OCI-LY1 (cell line): Measurements from ENCODE around the gene STARD5.

Experiments used
- H2AFZ ChIP-seq: fragments of 200-600 bp; sonication (generic), shearing (Covaris generic); 2 replicates; pipeline ENCODE4 v1.6.0; 2014; ENCODE audit warnings: antibody characterized with exemption, mild to moderate bottlenecking, low read length
- H3F3A ChIP-seq: fragments of 200-600 bp; sonication (generic), shearing (Covaris generic); 2 replicates; pipeline ENCODE4 v1.6.0; 2014; ENCODE audit warnings: mild to moderate bottlenecking, antibody characterized with exemption, low read length, moderate library complexity; ENCODE audit not compliant: insufficient read depth
- H3K27ac ChIP-seq: fragments of 200-600 bp; sonication (generic); 2 replicates; pipeline ENCODE4 v1.5.1; 2014; ENCODE audit warnings: low read length, mixed run types, mild to moderate bottlenecking, low read depth; ENCODE audit not compliant: poor library complexity, severe bottlenecking
- H3K27me3 ChIP-seq: fragments of 200-600 bp; sonication (generic); 2 replicates; pipeline ENCODE4 v1.6.0; 2014; ENCODE audit warnings: antibody characterized with exemption, mild to moderate bottlenecking, low read length, moderate library complexity; ENCODE audit not compliant: insufficient read depth
- H3K36me3 ChIP-seq: fragments of 200-600 bp; sonication (generic); 2 replicates; pipeline ENCODE4 v1.6.1; 2014; ENCODE audit warnings: mild to moderate bottlenecking, antibody characterized with exemption, low read length, moderate library complexity, mixed read lengths; ENCODE audit not compliant: insufficient read depth
- H3K4me1 ChIP-seq: fragments of 200-600 bp; sonication (generic); 2 replicates; pipeline ENCODE4 v1.5.1; 2014; ENCODE audit warnings: mild to moderate bottlenecking, low read length, moderate library complexity; ENCODE audit not compliant: insufficient read depth, severe bottlenecking
- H3K4me2 ChIP-seq: fragments of 200-600 bp; sonication (generic), shearing (Covaris generic); 2 replicates; pipeline ENCODE4 v1.6.1; 2014; ENCODE audit warnings: low read length
- H3K4me3 ChIP-seq: fragments of 200-600 bp; sonication (generic); 2 replicates; pipeline ENCODE4 v1.5.1; 2014; ENCODE audit warnings: low read length, low read depth, mild to moderate bottlenecking, mixed read lengths; ENCODE audit not compliant: poor library complexity, severe bottlenecking
- H3K79me2 ChIP-seq: fragments of 200-600 bp; shearing (Covaris generic); 2 replicates; pipeline ENCODE4 v1.6.1; 2016; ENCODE audit warnings: mixed run types, low read length, mixed read lengths; ENCODE audit not compliant: insufficient read depth
- H3K9ac ChIP-seq: fragments of 200-600 bp; sonication (generic), shearing (Covaris generic); 2 replicates; pipeline ENCODE4 v1.6.1; 2014; ENCODE audit warnings: mild to moderate bottlenecking, low read length, mixed read lengths
- H3K9me2 ChIP-seq: fragments of 200-600 bp; sonication (generic), shearing (Covaris generic); 2 replicates; pipeline ENCODE4 v1.6.1; 2014; ENCODE audit warnings: low read depth, mild to moderate bottlenecking, low read length, mixed read lengths
- H3K9me3 ChIP-seq: fragments of 200-600 bp; shearing (Covaris generic); 2 replicates; pipeline ENCODE4 v1.6.1; 2014; ENCODE audit warnings: low read length, mixed read lengths
- H4K20me1 ChIP-seq: fragments of 200-600 bp; sonication (generic), shearing (Covaris generic); 2 replicates; pipeline ENCODE4 v1.6.0; 2016; ENCODE audit warnings: mild to moderate bottlenecking, low read length; ENCODE audit not compliant: insufficient read depth
- EZH2 ChIP-seq: fragments of 200-600 bp; sonication (generic), shearing (Covaris generic); IDR thresholded peaks from 2 replicates; pipeline ENCODE4 v1.8.0; 2017; ENCODE audit warnings: borderline replicate concordance, mixed run types, mild to moderate bottlenecking, antibody characterized with exemption, low read length, moderate library complexity, mixed read lengths
- TF ChIP-seq, protein P1 (sequence below): fragments of 200-600 bp; sonication (generic), shearing (Covaris generic); IDR thresholded peaks from 2 replicates; pipeline ENCODE4 v1.5.1; 2017; ENCODE audit warnings: mild to moderate bottlenecking, antibody characterized with exemption, low read length, moderate library complexity, mixed read lengths

STARD5 gene

GRCh38 chr15:81292523-81293001 is 31.4 kb downstream of the STARD5 start:
- TF ChIP-seq EZH2 = no peak
- TF ChIP-seq, protein P1, sequence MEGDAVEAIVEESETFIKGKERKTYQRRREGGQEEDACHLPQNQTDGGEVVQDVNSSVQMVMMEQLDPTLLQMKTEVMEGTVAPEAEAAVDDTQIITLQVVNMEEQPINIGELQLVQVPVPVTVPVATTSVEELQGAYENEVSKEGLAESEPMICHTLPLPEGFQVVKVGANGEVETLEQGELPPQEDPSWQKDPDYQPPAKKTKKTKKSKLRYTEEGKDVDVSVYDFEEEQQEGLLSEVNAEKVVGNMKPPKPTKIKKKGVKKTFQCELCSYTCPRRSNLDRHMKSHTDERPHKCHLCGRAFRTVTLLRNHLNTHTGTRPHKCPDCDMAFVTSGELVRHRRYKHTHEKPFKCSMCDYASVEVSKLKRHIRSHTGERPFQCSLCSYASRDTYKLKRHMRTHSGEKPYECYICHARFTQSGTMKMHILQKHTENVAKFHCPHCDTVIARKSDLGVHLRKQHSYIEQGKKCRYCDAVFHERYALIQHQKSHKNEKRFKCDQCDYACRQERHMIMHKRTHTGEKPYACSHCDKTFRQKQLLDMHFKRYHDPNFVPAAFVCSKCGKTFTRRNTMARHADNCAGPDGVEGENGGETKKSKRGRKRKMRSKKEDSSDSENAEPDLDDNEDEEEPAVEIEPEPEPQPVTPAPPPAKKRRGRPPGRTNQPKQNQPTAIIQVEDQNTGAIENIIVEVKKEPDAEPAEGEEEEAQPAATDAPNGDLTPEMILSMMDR = no peak
- peaks cover 65% of the 10 kb centered on the region for H3K4me1 ChIP-seq
- H3K27ac ChIP-seq = peak overlapping the region; percentile 96
- H3K9me3 ChIP-seq = no peaks in the 10 kb centered on the region
- H3K4me3 ChIP-seq = peak overlapping the region; percentile 39
- no peaks in the 10 kb centered on the region for H3F3A ChIP-seq
- no peaks in the 10 kb centered on the region for H3K9me2 ChIP-seq
- H4K20me1 ChIP-seq = no peaks in the 10 kb centered on the region
- no peak overlapping the region for H2AFZ ChIP-seq
- peak overlapping the region; percentile 89 for H3K4me2 ChIP-seq
- H3K9ac ChIP-seq = peak overlapping the region; percentile 63
- peaks cover 7% of the 10 kb centered on the region for H3K79me2 ChIP-seq
- no peaks in the 10 kb centered on the region for H3K36me3 ChIP-seq
- no peaks in the 10 kb centered on the region for H3K27me3 ChIP-seq

DNA sequence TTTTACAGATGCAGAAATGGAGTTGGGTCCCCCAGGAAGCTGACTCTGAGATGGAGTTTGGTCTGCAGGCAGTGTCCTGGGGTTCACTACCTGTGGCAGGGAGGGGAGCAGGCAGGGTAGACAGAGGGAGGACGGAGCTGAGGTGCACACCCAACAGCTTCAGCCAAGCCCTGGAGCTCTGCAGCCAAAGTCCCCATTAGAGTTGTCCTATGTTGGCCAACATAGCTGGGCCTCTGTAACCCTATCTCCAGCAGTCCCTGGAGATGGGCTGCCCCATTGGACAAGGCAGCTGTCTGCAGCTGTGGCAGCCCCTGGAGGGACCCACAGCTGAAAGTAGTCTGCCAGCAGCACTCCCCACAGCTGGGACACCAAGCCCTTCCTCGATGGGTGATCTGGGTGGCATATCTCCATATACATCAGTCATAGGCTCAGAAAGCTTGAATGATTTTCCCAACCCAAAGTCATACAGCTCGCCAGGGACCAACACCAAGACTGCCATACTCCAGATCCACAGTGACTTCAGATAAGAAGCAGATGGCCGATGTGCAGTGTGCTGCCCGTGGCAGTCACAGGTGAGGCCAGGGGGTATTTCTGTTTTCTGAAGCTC is 31.9 kb downstream of the STARD5 start:
- H3F3A ChIP-seq = no peaks in the 10 kb centered on the region
- no peaks in the 10 kb centered on the region for H3K36me3 ChIP-seq
- no peak for TF ChIP-seq EZH2
- TF ChIP-seq, protein P1 = no peak
- H3K9me3 ChIP-seq = no peaks in the 10 kb centered on the region
- H3K79me2 ChIP-seq = peaks cover 2% of the 10 kb centered on the region
- peak overlapping the region; percentile 39 for H3K4me3 ChIP-seq
- H4K20me1 ChIP-seq = no peaks in the 10 kb centered on the region
- peak overlapping the region; percentile 89 for H3K4me2 ChIP-seq
- H3K9ac ChIP-seq = peak overlapping the region; percentile 63; the same call in 1 of the 2 replicates
- peaks cover 60% of the 10 kb centered on the region for H3K4me1 ChIP-seq
- no peak overlapping the region for H2AFZ ChIP-seq
- H3K9me2 ChIP-seq = no peaks in the 10 kb centered on the region
- H3K27ac ChIP-seq = peak overlapping the region; percentile 96
- H3K27me3 ChIP-seq = no peaks in the 10 kb centered on the region

DNA sequence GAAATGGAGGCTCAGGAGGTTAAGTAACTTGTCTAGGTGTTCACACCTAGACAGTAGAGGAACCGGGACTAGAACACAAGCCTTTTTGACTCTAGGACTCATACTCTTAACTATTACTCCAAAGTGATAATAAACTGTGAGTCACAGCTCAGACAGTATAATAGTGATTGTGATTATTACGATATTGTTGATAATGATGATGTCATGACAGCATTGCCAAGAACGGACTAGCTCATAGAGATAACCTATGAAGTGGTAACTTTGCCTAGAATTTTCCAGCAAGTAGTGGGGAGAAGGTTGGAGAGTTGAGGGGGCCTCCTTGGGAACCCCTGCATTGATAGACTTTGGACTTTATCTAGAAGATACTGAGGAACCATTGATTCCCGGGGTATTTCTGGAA is 34.0 kb downstream of the STARD5 start:
- H3K9ac ChIP-seq = no peak overlapping the region
- no peak overlapping the region for H3K4me3 ChIP-seq
- H3K27me3 ChIP-seq = no peaks in the 10 kb centered on the region
- H3K4me2 ChIP-seq = no peak overlapping the region
- TF ChIP-seq, protein P1 = no peak
- TF ChIP-seq EZH2 = no peak
- peaks cover 60% of the 10 kb centered on the region for H3K4me1 ChIP-seq
- H4K20me1 ChIP-seq = no peaks in the 10 kb centered on the region
- peak overlapping the region; percentile 11 for H3K27ac ChIP-seq
- no peaks in the 10 kb centered on the region for H3K36me3 ChIP-seq
- H3F3A ChIP-seq = no peaks in the 10 kb centered on the region
- H2AFZ ChIP-seq = no peak overlapping the region
- H3K79me2 ChIP-seq = no peaks in the 10 kb centered on the region
- H3K9me3 ChIP-seq = no peaks in the 10 kb centered on the region
- H3K9me2 ChIP-seq = no peaks in the 10 kb centered on the region
